Activated T-cell treated with anti-CD3 and anti-CD28 coated beads for 4 hours (primary cell): ENCODE measurements around the gene CASQ1.

ENCODE experiments used
- DNase-seq: peaks from one replicate; pipeline ENCODE4 v3.0.0-alpha.2; 2020

Gene CASQ1

GRCh38 chr1:160189649-160190625 is at the start of gene CASQ1:
TSS of gene CASQ1 (plus strand) at chr1:160190575. CDS start at chr1:160190752, 177 bp downstream.
- DNase-seq, result no peak

- DNase-seq, result no peak
Observed at GRCh38 chr1:160143695-160144094, 46.7 kb upstream of the CASQ1 start.

- no peak for DNase-seq
Observed at GRCh38 chr1:160144921-160145320, 45.5 kb upstream of the CASQ1 start.

GRCh38 chr1:160146107-160146506 is 44.3 kb upstream of the CASQ1 start:
- no peak for DNase-seq

- no peak for DNase-seq
Observed at GRCh38 chr1:160148121-160148520, 42.3 kb upstream of the CASQ1 start.

- no peak for DNase-seq
Observed at GRCh38 chr1:160149233-160149632, 41.1 kb upstream of the CASQ1 start.

GRCh38 chr1:160149716-160150115 is 40.7 kb upstream of the CASQ1 start:
- no peak for DNase-seq

GRCh38 chr1:160151303-160151702 is 39.1 kb upstream of the CASQ1 start, which contains the start of gene ATP1A4:
TSS of gene ATP1A4 (plus strand) at chr1:160151603. CDS start at chr1:160152041, 438 bp downstream.
- no peak for DNase-seq

- no peak for DNase-seq
Observed at GRCh38 chr1:160154790-160155189, 35.6 kb upstream of the CASQ1 start.

GRCh38 chr1:160156361-160156760 is 34.0 kb upstream of the CASQ1 start:
- no peak for DNase-seq

- no peak for DNase-seq
Observed at GRCh38 chr1:160157174-160157573, 33.2 kb upstream of the CASQ1 start.

GRCh38 chr1:160158031-160158430 is 32.3 kb upstream of the CASQ1 start:
- DNase-seq, result no peak

- no peak for DNase-seq
Observed at GRCh38 chr1:160158534-160158933, 31.8 kb upstream of the CASQ1 start.

GRCh38 chr1:160159846-160160245 is 30.5 kb upstream of the CASQ1 start:
- DNase-seq, result no peak

- no peak for DNase-seq
Observed at GRCh38 chr1:160161965-160162705, 28.2 kb upstream of the CASQ1 start.

GRCh38 chr1:160162931-160163330 is 27.4 kb upstream of the CASQ1 start:
- no peak for DNase-seq

GRCh38 chr1:160163615-160164014 is 26.8 kb upstream of the CASQ1 start:
- no peak for DNase-seq

- DNase-seq, result no peak
Observed at GRCh38 chr1:160164121-160164520, 26.3 kb upstream of the CASQ1 start.

- DNase-seq, result no peak
Observed at GRCh38 chr1:160166166-160166868, 24.1 kb upstream of the CASQ1 start.

- no peak for DNase-seq
Observed at GRCh38 chr1:160167056-160167455, 23.3 kb upstream of the CASQ1 start.

- DNase-seq, result no peak
Observed at GRCh38 chr1:160167580-160167979, 22.8 kb upstream of the CASQ1 start.

- DNase-seq, result no peak
Observed at GRCh38 chr1:160168016-160168415, 22.4 kb upstream of the CASQ1 start.
